ENCODE measurements around the gene HCRT. TPM values are rescaled to one million over a fixed set of nuclear protein-coding genes. Genes with fewer than 3 reads are reported as not detected.
A peak's percentile ranks its signal among the peaks of the same experiment; 100 is the strongest.

The HCRT gene
- total RNA-seq, 1 donor from 2014 or later: not detected

DNA sequence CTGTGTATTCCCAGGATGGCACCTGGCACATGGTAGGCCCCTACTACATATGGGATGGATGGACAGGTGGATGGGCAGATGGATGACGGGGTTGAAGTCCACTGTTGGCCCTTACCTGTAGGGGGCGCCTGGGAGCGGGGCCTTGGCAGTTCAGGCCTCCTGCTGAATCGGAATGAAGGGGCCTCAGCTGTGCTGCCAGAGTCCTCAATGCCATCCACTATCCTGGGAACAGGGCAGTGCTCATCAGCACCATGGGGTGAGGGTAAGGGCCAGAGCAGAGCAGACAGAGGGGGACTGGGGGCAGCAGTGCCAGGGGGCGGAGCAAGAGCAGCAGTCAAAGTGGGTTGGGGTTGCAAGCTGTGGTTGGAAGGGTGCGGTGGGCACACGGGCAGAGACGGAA lies 22.1 kb downstream of the HCRT start:
- peak; percentile 22 to 23 for ATAC-seq
- TF ChIP-seq, protein P1, sequence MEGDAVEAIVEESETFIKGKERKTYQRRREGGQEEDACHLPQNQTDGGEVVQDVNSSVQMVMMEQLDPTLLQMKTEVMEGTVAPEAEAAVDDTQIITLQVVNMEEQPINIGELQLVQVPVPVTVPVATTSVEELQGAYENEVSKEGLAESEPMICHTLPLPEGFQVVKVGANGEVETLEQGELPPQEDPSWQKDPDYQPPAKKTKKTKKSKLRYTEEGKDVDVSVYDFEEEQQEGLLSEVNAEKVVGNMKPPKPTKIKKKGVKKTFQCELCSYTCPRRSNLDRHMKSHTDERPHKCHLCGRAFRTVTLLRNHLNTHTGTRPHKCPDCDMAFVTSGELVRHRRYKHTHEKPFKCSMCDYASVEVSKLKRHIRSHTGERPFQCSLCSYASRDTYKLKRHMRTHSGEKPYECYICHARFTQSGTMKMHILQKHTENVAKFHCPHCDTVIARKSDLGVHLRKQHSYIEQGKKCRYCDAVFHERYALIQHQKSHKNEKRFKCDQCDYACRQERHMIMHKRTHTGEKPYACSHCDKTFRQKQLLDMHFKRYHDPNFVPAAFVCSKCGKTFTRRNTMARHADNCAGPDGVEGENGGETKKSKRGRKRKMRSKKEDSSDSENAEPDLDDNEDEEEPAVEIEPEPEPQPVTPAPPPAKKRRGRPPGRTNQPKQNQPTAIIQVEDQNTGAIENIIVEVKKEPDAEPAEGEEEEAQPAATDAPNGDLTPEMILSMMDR (IDR thresholded peaks at IDR 0.05): peak; percentile 36

DNA sequence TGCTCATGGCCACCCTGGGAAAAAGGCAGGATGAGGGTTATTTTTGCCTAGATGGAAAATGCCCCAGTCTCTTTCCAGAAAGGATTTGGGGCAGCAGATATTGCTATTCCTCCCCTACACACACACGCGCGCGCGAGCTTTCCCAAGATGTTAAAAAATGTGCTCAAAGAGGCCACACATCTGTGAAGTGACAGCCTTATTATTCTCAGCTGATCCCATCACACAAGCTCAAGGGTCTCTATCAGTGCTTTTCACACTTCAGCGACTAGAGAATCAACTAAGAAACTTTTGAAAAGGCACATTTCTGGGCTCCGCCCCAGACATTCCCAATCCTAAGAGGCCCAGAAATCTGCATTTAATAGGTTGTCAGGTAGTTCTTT lies 24.7 kb downstream of the HCRT start:
- Histone ChIP-seq H3K27ac (no peak overlapping the region), H3K4me1 (peaks cover 4% of the 10 kb centered on the region), H3K36me3 (no peaks in the 10 kb centered on the region), H3K27me3 (ENCODE audit: low read depth) (no peaks in the 10 kb centered on the region), H3K9me3 (no peaks in the 10 kb centered on the region), H3K4me3 (no peak overlapping the region)
- TF ChIP-seq, protein P1 (IDR thresholded peaks at IDR 0.05): no peak
- DNase-seq: no peak
- ATAC-seq: no peak
- intact Hi-C loops (cut with DNase I): no loop called here

More for the DNA sequence above, 22.1 kb downstream of the HCRT start:
- no peaks in the 10 kb centered on the region for H3K4me1 ChIP-seq
- H3K9me3 ChIP-seq: no peaks in the 10 kb centered on the region
- DNase-seq: no peak
- no peaks in the 10 kb centered on the region for H3K27me3 ChIP-seq (ENCODE audit: low read depth)
- no peak overlapping the region for H3K27ac ChIP-seq
- no peaks in the 10 kb centered on the region for H3K36me3 ChIP-seq
- H3K4me3 ChIP-seq: no peak overlapping the region
- intact Hi-C loops (cut with DNase I): no loop called here

DNA sequence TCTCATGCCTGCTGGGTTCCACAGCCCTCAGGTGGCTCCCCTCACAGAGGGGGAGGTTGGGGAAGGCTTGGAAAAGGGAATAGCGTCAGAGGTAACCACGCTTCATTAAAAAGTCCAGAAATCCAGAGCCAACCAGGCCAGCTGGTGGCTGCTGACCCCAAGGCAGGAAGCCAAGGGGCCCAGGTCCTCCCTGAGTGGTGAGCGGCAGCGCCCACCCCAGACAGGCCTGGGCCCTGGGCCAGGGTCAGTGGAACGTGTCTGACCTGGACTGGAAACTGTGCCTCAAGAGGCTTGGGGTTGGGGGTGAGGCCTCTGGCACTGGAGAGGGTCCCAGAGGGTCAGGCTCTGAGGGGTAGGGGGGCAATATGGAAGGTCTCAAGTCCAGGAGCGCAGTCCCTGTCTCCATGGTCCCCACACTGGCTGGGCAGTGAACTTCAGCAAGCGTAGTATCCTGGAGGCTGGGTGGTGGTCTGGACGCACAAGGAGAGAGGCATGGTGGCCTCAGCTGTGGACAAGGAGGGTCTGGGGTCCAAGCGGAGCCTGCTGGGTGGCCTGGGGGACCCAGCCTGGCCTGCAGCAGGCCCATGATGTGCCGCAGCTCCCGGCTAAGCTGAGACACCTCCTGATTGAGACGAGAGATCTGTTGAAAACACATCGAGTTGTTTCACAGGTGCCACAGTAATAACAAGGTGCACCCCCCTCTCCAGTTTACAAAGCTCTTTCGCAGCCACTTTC lies 25.3 kb downstream of the HCRT start:
- TF ChIP-seq, protein P1 (IDR thresholded peaks at IDR 0.05): no peak
- intact Hi-C loops (cut with DNase I): no loop called here
- Histone ChIP-seq H3K9me3 (no peaks in the 10 kb centered on the region), H3K27me3 (ENCODE audit: low read depth) (no peaks in the 10 kb centered on the region), H3K4me3 (no peak overlapping the region), H3K4me1 (peaks cover 8% of the 10 kb centered on the region), H3K36me3 (no peaks in the 10 kb centered on the region), H3K27ac (no peak overlapping the region)
- DNase-seq (no peak), ATAC-seq (no peak)

DNA sequence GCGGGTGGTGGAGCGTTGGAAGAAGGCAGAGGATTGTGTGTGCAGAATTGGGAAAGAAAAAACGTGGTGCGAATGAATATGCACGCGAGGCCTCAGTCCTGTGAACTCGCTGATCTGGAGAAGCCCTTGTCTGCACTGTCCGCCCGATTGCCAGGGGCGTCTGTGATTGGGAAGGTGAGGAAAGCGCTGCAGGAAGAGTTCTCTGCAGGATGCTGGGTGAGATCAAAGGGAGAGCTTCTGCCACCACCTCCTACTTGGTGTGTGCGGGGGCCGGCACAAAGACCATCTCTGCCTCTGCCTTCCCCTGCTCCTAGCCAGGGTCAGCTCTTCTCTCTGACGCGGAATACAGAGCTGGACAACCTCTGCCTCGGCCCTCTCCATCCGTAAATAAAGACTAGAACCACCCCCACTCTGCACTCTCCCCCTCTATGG lies 29.6 kb downstream of the HCRT start:
- H3K4me1 ChIP-seq: peaks cover 37% of the 10 kb centered on the region
- DNase-seq (no peak), ATAC-seq (no peak)
- no peaks in the 10 kb centered on the region for H3K27me3 ChIP-seq (ENCODE audit: low read depth)
- peak overlapping the region; percentile 100 for H3K4me3 ChIP-seq
- TF ChIP-seq, protein P1 (IDR thresholded peaks at IDR 0.05): no peak
- H3K9me3 ChIP-seq: no peaks in the 10 kb centered on the region
- intact Hi-C loops (cut with DNase I): no loop called here
- H3K27ac ChIP-seq: peak overlapping the region; percentile 92
- peaks cover 11% of the 10 kb centered on the region for H3K36me3 ChIP-seq

DNA sequence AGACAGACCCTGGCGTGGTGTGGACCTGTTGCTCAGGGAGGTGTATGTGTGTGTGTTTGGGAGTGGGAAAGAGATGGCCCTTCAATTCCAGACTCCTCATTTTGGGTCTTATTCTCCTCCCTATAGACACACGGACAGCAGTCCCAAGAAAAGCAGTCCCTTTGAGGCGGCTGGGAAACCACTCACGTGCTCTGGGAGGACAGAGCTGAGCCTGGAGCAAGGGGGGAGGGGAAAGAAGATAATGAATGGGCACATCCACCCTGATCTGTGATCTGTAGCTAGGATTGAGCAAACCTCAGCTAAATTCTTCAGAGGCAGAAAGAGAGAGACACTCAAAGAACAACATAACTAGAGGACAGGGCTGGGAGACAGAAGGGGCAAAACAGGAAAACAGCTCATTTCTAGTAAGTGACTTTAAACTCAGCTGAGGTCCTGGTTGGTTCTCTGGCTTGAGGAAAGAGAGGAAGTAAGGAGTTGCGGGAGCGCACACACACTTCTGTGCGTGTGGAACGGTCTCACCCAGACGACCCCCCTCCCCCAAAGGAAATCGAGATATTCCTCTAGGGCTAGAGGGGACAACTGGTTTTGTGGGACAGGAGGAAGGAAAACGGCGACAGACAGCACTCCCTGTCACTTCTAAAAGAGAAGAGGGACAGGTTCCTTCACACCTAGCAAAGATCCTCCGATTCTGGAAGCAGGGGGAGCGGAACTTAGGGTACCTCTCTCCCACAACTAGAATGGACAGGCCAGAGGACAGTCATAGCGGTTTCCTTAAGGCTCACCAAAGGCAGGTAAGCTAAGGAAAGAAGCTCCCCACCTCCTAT lies 31.1 kb downstream of the HCRT start:
- Histone ChIP-seq H3K4me3 (peak overlapping the region; percentile 100), H3K9me3 (no peaks in the 10 kb centered on the region), H3K27ac (peak overlapping the region; percentile 92), H3K36me3 (peaks cover 25% of the 10 kb centered on the region), H3K4me1 (peaks cover 39% of the 10 kb centered on the region), H3K27me3 (ENCODE audit: low read depth) (no peaks in the 10 kb centered on the region)
- TF ChIP-seq, protein P1 (IDR thresholded peaks at IDR 0.05): no peak
- DNase-seq (no peak), ATAC-seq (peak in 1 of 2 donors; percentile 8)
- intact Hi-C loops (cut with DNase I): no loop called here
